ENCODE measurements around the gene ABAT. TPM values are rescaled to one million over a fixed set of nuclear protein-coding genes. Genes with fewer than 3 reads are reported as not detected.

Gene ABAT
- total RNA-seq, 4 donors from 2014 or later, result 9.0 to 16.9 (median 13.4) TPM

GRCh38 chr16:8665529-8665928 is 8.9 kb upstream of the ABAT start:
- H3K36me3 ChIP-seq, result peaks cover 15 to 47% (median 27%) of the 10 kb centered on the region in 4 donors
- H3K9me3 ChIP-seq, result no peaks in the 10 kb centered on the region
- no peak overlapping the region for H3K4me3 ChIP-seq
- DNase-seq (ENCODE audit: extremely low spot score), result no peak
- no peaks in the 10 kb centered on the region for H3K4me1 ChIP-seq
- H3K27ac ChIP-seq (replicated peaks in 1 of 4), result no peak overlapping the region
- intact Hi-C loops (cut with DNase I), result no loop called here
- WGBS, result 78% methylated on average over 6 of the region's 6 CpGs
- no peaks in the 10 kb centered on the region for H3K27me3 ChIP-seq
- TF ChIP-seq CTCF (IDR thresholded peaks at IDR 0.05) (no peak), POLR2AphosphoS5 (IDR thresholded peaks at IDR 0.05) (no peak), POLR2A (IDR thresholded peaks at IDR 0.05; ENCODE audit: low read depth) (no peak), EP300 (IDR thresholded peaks at IDR 0.05) (no peak)

GRCh38 chr16:8667492-8667891 is 6.9 kb upstream of the ABAT start:
- H3K36me3 ChIP-seq, result peaks cover 15 to 49% (median 27%) of the 10 kb centered on the region in 4 donors

GRCh38 chr16:8668113-8668512 is 6.3 kb upstream of the ABAT start:
- 80% methylated on average over 2 of the region's 5 CpGs for WGBS
- Histone ChIP-seq H3K27ac (replicated peaks in 1 of 4) (no peak overlapping the region), H3K4me3 (no peak overlapping the region), H3K9me3 (no peaks in the 10 kb centered on the region), H3K36me3 (peaks cover 15 to 49% (median 27%) of the 10 kb centered on the region in 4 donors), H3K27me3 (no peaks in the 10 kb centered on the region), H3K4me1 (no peaks in the 10 kb centered on the region)
- no peak for TF ChIP-seq CTCF (IDR thresholded peaks at IDR 0.05)
- TF ChIP-seq EP300 (IDR thresholded peaks at IDR 0.05), result no peak
- TF ChIP-seq POLR2AphosphoS5 (IDR thresholded peaks at IDR 0.05), result no peak
- TF ChIP-seq POLR2A (IDR thresholded peaks at IDR 0.05; ENCODE audit: low read depth), result no peak
- DNase-seq (ENCODE audit: extremely low spot score), result no peak
- intact Hi-C loops (cut with DNase I), result no loop called here

More at GRCh38 chr16:8667492-8667891, 6.9 kb upstream of the ABAT start:
- TF ChIP-seq CTCF (IDR thresholded peaks at IDR 0.05) (no peak), POLR2A (IDR thresholded peaks at IDR 0.05; ENCODE audit: low read depth) (no peak), EP300 (IDR thresholded peaks at IDR 0.05) (no peak), POLR2AphosphoS5 (IDR thresholded peaks at IDR 0.05) (no peak)
- intact Hi-C loops (cut with DNase I), result no loop called here
- WGBS, result 94% methylated on average over 3 of the region's 3 CpGs
- Histone ChIP-seq H3K27ac (replicated peaks in 1 of 4) (no peak overlapping the region), H3K27me3 (no peaks in the 10 kb centered on the region), H3K9me3 (no peaks in the 10 kb centered on the region), H3K4me1 (no peaks in the 10 kb centered on the region), H3K4me3 (no peak overlapping the region)
- no peak for DNase-seq (ENCODE audit: extremely low spot score)

GRCh38 chr16:8669481-8669880 is 4.9 kb upstream of the ABAT start:
- no peak overlapping the region for H3K4me3 ChIP-seq
- WGBS, result 78% methylated on average over 1 of the region's 1 CpG
- intact Hi-C loops (cut with DNase I), result no loop called here
- H3K36me3 ChIP-seq, result peaks cover 12 to 41% (median 22%) of the 10 kb centered on the region in 4 donors
- H3K9me3 ChIP-seq, result no peaks in the 10 kb centered on the region
- H3K27me3 ChIP-seq, result no peaks in the 10 kb centered on the region
- H3K4me1 ChIP-seq, result peaks cover 0 to 8% (median 5%) of the 10 kb centered on the region in 4 donors
- TF ChIP-seq EP300 (IDR thresholded peaks at IDR 0.05), result no peak
- no peak for TF ChIP-seq POLR2AphosphoS5 (IDR thresholded peaks at IDR 0.05)
- no peak for TF ChIP-seq POLR2A (IDR thresholded peaks at IDR 0.05; ENCODE audit: low read depth)
- no peak for TF ChIP-seq CTCF (IDR thresholded peaks at IDR 0.05)
- no peak for DNase-seq (ENCODE audit: extremely low spot score)
- no peak overlapping the region for H3K27ac ChIP-seq (replicated peaks in 1 of 4)

GRCh38 chr16:8670014-8670560 is 4.3 kb upstream of the ABAT start:
- Histone ChIP-seq H3K36me3 (peaks cover 6 to 35% (median 18%) of the 10 kb centered on the region in 4 donors), H3K9me3 (no peaks in the 10 kb centered on the region), H3K27ac (replicated peaks in 1 of 4) (no peak overlapping the region), H3K4me1 (peaks cover 4 to 14% (median 10%) of the 10 kb centered on the region in 4 donors), H3K4me3 (no peak overlapping the region), H3K27me3 (no peaks in the 10 kb centered on the region)
- intact Hi-C loops (cut with DNase I), result loop anchor here (5.0 kb wide), 2 partner anchors 127 to 207 kb away; partner anchors contain the start of genes PMM2 and TMEM186
- TF ChIP-seq POLR2AphosphoS5 (IDR thresholded peaks at IDR 0.05) (no peak), CTCF (IDR thresholded peaks at IDR 0.05) (no peak), POLR2A (IDR thresholded peaks at IDR 0.05; ENCODE audit: low read depth) (no peak), EP300 (IDR thresholded peaks at IDR 0.05) (no peak)
- no peak for DNase-seq (ENCODE audit: extremely low spot score)
- 82% methylated on average over 1 of the region's 1 CpG for WGBS

Measured in esophagus muscularis mucosa (tissue), 4 donors.